Gastrocnemius medialis (tissue), 4 donors: Measurements from ENCODE around the gene RAD51B. TPM values are rescaled to one million over a fixed set of nuclear protein-coding genes. Genes with fewer than 3 reads are reported as not detected.
A peak's percentile ranks its signal among the peaks of the same experiment; 100 is the strongest.

Source experiments
- ATAC-seq, 2 donors: fragments of 150-250 bp; one replicate each; pipeline ENCODE4 v1.9.1; 2016
- DNase-seq, 2 donors: peaks; one replicate each; pipeline ENCODE4 v3.0.0-alpha.2; 2019
- H3K27ac ChIP-seq, 4 donors: fragments of 200-600 bp; sonication (generic); 1 replicate in 1 of 4; 2 replicates in 3 of 4; pipeline ENCODE4 v1.5.1; 2016 to 2018; ENCODE audit warnings: mild to moderate bottlenecking in 2 of 4, moderate library complexity in 1 of 4
- H3K27me3 ChIP-seq, 3 donors: fragments of 200-600 bp; sonication (generic) in 2 of 3; 1 replicate in 1 of 3; 2 replicates in 2 of 3; pipeline versions ENCODE4 v1.5.1 to v1.6.0; 2016 to 2019; ENCODE audit warnings: mild to moderate bottlenecking in 1 of 3, moderate library complexity in 1 of 3
- H3K36me3 ChIP-seq, 2 donors: fragments of 200-600 bp; sonication (generic) in 1 of 2; one replicate each; pipeline ENCODE4 v1.5.1; 2017 to 2018
- H3K4me1 ChIP-seq, 2 donors: fragments of 200-600 bp; sonication (generic) in 1 of 2; one replicate each; pipeline ENCODE4 v1.5.1; 2016 to 2017; ENCODE audit warnings: mild to moderate bottlenecking in 2 of 2
- H3K4me3 ChIP-seq, 4 donors: fragments of 200-600 bp; sonication (generic) in 3 of 4; 1 replicate in 1 of 4; 2 replicates in 3 of 4; pipeline ENCODE4 v1.5.1; 2016 to 2019; ENCODE audit warnings: mild to moderate bottlenecking in 2 of 4
- H3K9me3 ChIP-seq, 3 donors: fragments of 200-600 bp; sonication (generic) in 2 of 3; 1 replicate in 1 of 3; 2 replicates in 2 of 3; pipeline ENCODE4 v1.5.1; 2016 to 2019
- CTCF ChIP-seq, 5 experiments: fragments of 450-650 bp in 3 of 5; fragments of 200-600 bp in 2 of 5; sonication (generic) in 2 of 5; IDR thresholded peaks in 4 of 5; conservative IDR thresholded peaks in 1 of 5; 1 replicate in 4 of 5; 2 replicates in 1 of 5; pipeline ENCODE4 v1.5.1; 2016 to 2019; ENCODE audit warnings: antibody characterized with exemption in 5 of 5, mild to moderate bottlenecking in 3 of 5, moderate library complexity in 3 of 5
- POLR2A ChIP-seq, 2 donors: fragments of 450-650 bp; IDR thresholded peaks; one replicate each; pipeline ENCODE4 v1.6.1; 2017; ENCODE audit warnings: antibody characterized with exemption in 2 of 2, mild to moderate bottlenecking in 2 of 2, moderate library complexity in 2 of 2
- in situ Hi-C, 4 donors: fragments of 200-750 bp; cut with MboI; loops; one replicate each; pipeline versions ENCODE4 v1.15.0 to v1.8.0; 2017; ENCODE audit warnings: low sequenced_read_pairs in 4 of 4
- intact Hi-C: fragments of 100-400 bp; cut with DNase I; formaldehyde crosslinking; loops from one replicate; pipeline ENCODE4 v1.15.1; 2023; ENCODE audit warnings: low total_unique reads
- total RNA-seq, 4 donors: library from RNA; depleted of rRNA; stranded (reverse); fragments of >200 nt; gene quantifications; one replicate each; pipeline versions ENCODE4 v1.1.0 to v1.2.3, GENCODE V29; 2016

Gene RAD51B
- total RNA-seq, 4 donors from 2014 or later, result 1.6 to 3.3 (median 2.4) TPM

GRCh38 chr14:68566075-68566474 is 746.5 kb downstream of the RAD51B start:
- Histone ChIP-seq H3K27me3 (no peaks in the 10 kb centered on the region), H3K36me3 (no peaks in the 10 kb centered on the region), H3K4me3 (no peak overlapping the region), H3K9me3 (no peaks in the 10 kb centered on the region), H3K4me1 (peaks cover 23 to 50% of the 10 kb centered on the region in 2 donors), H3K27ac (peak overlapping the region; percentile 5 to 74 (median 29))
- DNase-seq (no peak), ATAC-seq (no peak)
- in situ Hi-C loops (no loop called here), intact Hi-C loops (no loop called here)
- TF ChIP-seq POLR2A (IDR thresholded peaks at IDR 0.05) (no peak), CTCF (IDR thresholded peaks at IDR 0.05 in 4 of 5, conservative IDR thresholded peaks at IDR 0.05 in 1 of 5) (no peak)

- Histone ChIP-seq H3K27ac (peak overlapping the region; percentile 18 to 64 (median 56)), H3K36me3 (no peaks in the 10 kb centered on the region), H3K4me1 (peaks cover 8 to 29% of the 10 kb centered on the region in 2 donors), H3K27me3 (no peaks in the 10 kb centered on the region), H3K4me3 (no peak overlapping the region), H3K9me3 (no peaks in the 10 kb centered on the region)
- in situ Hi-C loops, result no loop called here
- intact Hi-C loops, result no loop called here
- TF ChIP-seq CTCF (IDR thresholded peaks at IDR 0.05 in 4 of 5, conservative IDR thresholded peaks at IDR 0.05 in 1 of 5), result no peak
- no peak for TF ChIP-seq POLR2A (IDR thresholded peaks at IDR 0.05)
- ATAC-seq, result no peak
- DNase-seq, result no peak
These were observed 749.6 kb downstream of the RAD51B start for GRCh38 chr14:68568907-68569897.

GRCh38 chr14:68569970-68570409 is 750.4 kb downstream of the RAD51B start:
- no peak for TF ChIP-seq POLR2A (IDR thresholded peaks at IDR 0.05)
- no peak for TF ChIP-seq CTCF (IDR thresholded peaks at IDR 0.05 in 4 of 5, conservative IDR thresholded peaks at IDR 0.05 in 1 of 5)
- Histone ChIP-seq H3K9me3 (no peaks in the 10 kb centered on the region), H3K36me3 (no peaks in the 10 kb centered on the region), H3K27ac (peak overlapping the region; percentile 18 to 64 (median 56)), H3K27me3 (no peaks in the 10 kb centered on the region), H3K4me3 (no peak overlapping the region), H3K4me1 (peaks cover 8 to 21% of the 10 kb centered on the region in 2 donors)
- intact Hi-C loops (no loop called here), in situ Hi-C loops (no loop called here)
- DNase-seq, result no peak
- ATAC-seq, result peak in 1 of 2 donors; percentile 45

- Histone ChIP-seq H3K4me3 (no peak overlapping the region), H3K27me3 (no peaks in the 10 kb centered on the region), H3K27ac (no peak overlapping the region), H3K9me3 (no peaks in the 10 kb centered on the region), H3K36me3 (no peaks in the 10 kb centered on the region), H3K4me1 (peaks cover 9 to 14% of the 10 kb centered on the region in 2 donors)
- intact Hi-C loops (no loop called here), in situ Hi-C loops (no loop called here)
- DNase-seq, result no peak
- TF ChIP-seq POLR2A (IDR thresholded peaks at IDR 0.05), result no peak
- TF ChIP-seq CTCF (IDR thresholded peaks at IDR 0.05 in 4 of 5, conservative IDR thresholded peaks at IDR 0.05 in 1 of 5), result no peak
- ATAC-seq, result no peak
These were observed 751.6 kb downstream of the RAD51B start for GRCh38 chr14:68571114-68571591.
